Measurements from ENCODE around the gene DPP6. TPM values are rescaled to one million over a fixed set of nuclear protein-coding genes. Genes with fewer than 3 reads are reported as not detected.
A peak's percentile ranks its signal among the peaks of the same experiment; 100 is the strongest.

DPP6 gene
- total and polyA plus RNA-seq, 9 of the 15 experiments (the other 6 are each of a cell fraction or from before 2014, with no cell fraction given) = not detected

GRCh38 chr7:154906736-154907355 is 854.6 kb downstream of the DPP6 start:
- H3K9ac ChIP-seq (ENCODE audit: insufficient read depth in 1 of 2, low read depth in 2 of 2, low read length in 2 of 2) = no peak overlapping the region
- ChIA-PET CTCF (ENCODE audit: low intra/inter-chr PET ratio) (interaction anchor here (1.2 kb wide), 1 partner anchor 26 kb away, joined by 3 read pairs; no protein-coding TSS in a partner anchor), POLR2A (interaction anchor here (0.5 kb wide), 1 partner anchor 888 kb away, joined by 3 read pairs; no protein-coding TSS in a partner anchor)
- intact Hi-C loops (cut with micrococcal nuclease) (no loop called here), in situ Hi-C loops (cut with MboI) (no loop called here)
- H3K27me3 ChIP-seq (ENCODE audit: control insufficient read depth in 2 of 2, insufficient read depth in 2 of 2, low read length in 2 of 2) = peaks cover 40 to 97% of the 10 kb centered on the region in 2 experiments
- no peaks in the 10 kb centered on the region for H3K9me3 ChIP-seq (replicated peaks; ENCODE audit: control insufficient read depth, insufficient read depth, low read depth, low read length)
- H3K27ac ChIP-seq (ENCODE audit: extremely low read depth, low read depth, low read length) = no peak overlapping the region
- TF ChIP-seq MTF1 (CRISPR knock-in tag; IDR thresholded peaks at IDR 0.05; ENCODE audit: borderline replicate concordance) (no peak), DNMT1 (IDR thresholded peaks at IDR 0.05) (no peak), BRD4 (IDR thresholded peaks at IDR 0.05) (no peak), PCBP1 (IDR thresholded peaks at IDR 0.05; ENCODE audit: low read depth, low read length, poor library complexity, severe bottlenecking) (no peak), ELK3 (CRISPR knock-in tag; IDR thresholded peaks at IDR 0.05) (no peak), ZNF124 (CRISPR knock-in tag; IDR thresholded peaks at IDR 0.05) (no peak), ILF3 (IDR thresholded peaks at IDR 0.05; ENCODE audit: borderline replicate concordance) (no peak), IRF2 (CRISPR knock-in tag; IDR thresholded peaks at IDR 0.05) (no peak), ATF4 (CRISPR knock-in tag; IDR thresholded peaks at IDR 0.05) (no peak), ZNF263 (CRISPR knock-in tag; IDR thresholded peaks at IDR 0.05; ENCODE audit: borderline replicate concordance) (no peak), NR2C1 (IDR thresholded peaks at IDR 0.05) (no peak), NR2C1 (tag; IDR thresholded peaks at IDR 0.05) (no peak), ZNF280A (IDR thresholded peaks at IDR 0.05; ENCODE audit: low read depth, partially characterized antibody) (no peak), ZNF507 (tag; conservative IDR thresholded peaks at IDR 0.05) (no peak)
- TF ChIP-seq, protein P1, sequence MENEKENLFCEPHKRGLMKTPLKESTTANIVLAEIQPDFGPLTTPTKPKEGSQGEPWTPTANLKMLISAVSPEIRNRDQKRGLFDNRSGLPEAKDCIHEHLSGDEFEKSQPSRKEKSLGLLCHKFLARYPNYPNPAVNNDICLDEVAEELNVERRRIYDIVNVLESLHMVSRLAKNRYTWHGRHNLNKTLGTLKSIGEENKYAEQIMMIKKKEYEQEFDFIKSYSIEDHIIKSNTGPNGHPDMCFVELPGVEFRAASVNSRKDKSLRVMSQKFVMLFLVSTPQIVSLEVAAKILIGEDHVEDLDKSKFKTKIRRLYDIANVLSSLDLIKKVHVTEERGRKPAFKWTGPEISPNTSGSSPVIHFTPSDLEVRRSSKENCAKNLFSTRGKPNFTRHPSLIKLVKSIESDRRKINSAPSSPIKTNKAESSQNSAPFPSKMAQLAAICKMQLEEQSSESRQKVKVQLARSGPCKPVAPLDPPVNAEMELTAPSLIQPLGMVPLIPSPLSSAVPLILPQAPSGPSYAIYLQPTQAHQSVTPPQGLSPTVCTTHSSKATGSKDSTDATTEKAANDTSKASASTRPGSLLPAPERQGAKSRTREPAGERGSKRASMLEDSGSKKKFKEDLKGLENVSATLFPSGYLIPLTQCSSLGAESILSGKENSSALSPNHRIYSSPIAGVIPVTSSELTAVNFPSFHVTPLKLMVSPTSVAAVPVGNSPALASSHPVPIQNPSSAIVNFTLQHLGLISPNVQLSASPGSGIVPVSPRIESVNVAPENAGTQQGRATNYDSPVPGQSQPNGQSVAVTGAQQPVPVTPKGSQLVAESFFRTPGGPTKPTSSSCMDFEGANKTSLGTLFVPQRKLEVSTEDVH (IDR thresholded peaks at IDR 0.05; ENCODE audit: low read depth, partially characterized antibody) = no peak
- H3K4me1 ChIP-seq (replicated peaks in 1 of 2; ENCODE audit: control insufficient read depth in 2 of 2, insufficient read depth in 2 of 2, low read length in 2 of 2) = peaks cover 0 to 6% of the 10 kb centered on the region in 2 experiments; a peak in 1 of 5 replicates
- no TSS peak for BruUV-seq (replicated peaks)
- no peak overlapping the region for H3K4me3 ChIP-seq
- no peaks in the 10 kb centered on the region for H3K79me2 ChIP-seq (ENCODE audit: control insufficient read depth, insufficient read depth, low read length)
- no peak for DNase-seq (ENCODE audit: extremely low read depth in 1 of 4, low spot score in 3 of 4)
- ATAC-seq = 0 out of 3 replicates have a peak, but pooled peaks have one; percentile 15
- H3K9me1 ChIP-seq (ENCODE audit: control insufficient read depth, insufficient read depth, low read length) = no peaks in the 10 kb centered on the region
- H3K4me2 ChIP-seq (ENCODE audit: insufficient read depth, low read length) = no peak overlapping the region
- no peaks in the 10 kb centered on the region for H4K20me1 ChIP-seq (replicated peaks; ENCODE audit: control insufficient read depth, insufficient read depth, low read length)
- H2AFZ ChIP-seq (ENCODE audit: low read depth, low read length) = no peak overlapping the region
- no peaks in the 10 kb centered on the region for H3K36me3 ChIP-seq (ENCODE audit: control insufficient read depth, insufficient read depth, low read length)
- no peak for FAIRE-seq
- WGBS (ENCODE audit: insufficient coverage, low coverage, missing lambda C conversion rate) = 9% methylated on average over 41 of the region's 41 CpGs
